Activated T-cell treated with anti-CD3 and anti-CD28 coated beads for 24 hours (primary cell): ENCODE data around the gene NRXN3.

ENCODE experiments used
- DNase-seq: peaks from one replicate; pipeline ENCODE4 v3.0.0-alpha.2; 2020; ENCODE audit warnings: low read depth

The NRXN3 gene

GRCh38 chr14:78823035-78823434, 652.9 kb downstream of the NRXN3 start:
- no peak for DNase-seq

GRCh38 chr14:78823516-78823915, 653.3 kb downstream of the NRXN3 start:
- DNase-seq, result no peak

GRCh38 chr14:78829274-78829673, 659.1 kb downstream of the NRXN3 start:
- DNase-seq, result no peak

GRCh38 chr14:78834766-78835451, 664.7 kb downstream of the NRXN3 start:
- no peak for DNase-seq

- DNase-seq, result no peak
Observed at GRCh38 chr14:78835909-78836308, 665.7 kb downstream of the NRXN3 start.

GRCh38 chr14:78836777-78837176, 666.6 kb downstream of the NRXN3 start:
- no peak for DNase-seq

- no peak for DNase-seq
Observed at GRCh38 chr14:78838959-78839358, 668.8 kb downstream of the NRXN3 start.

- no peak for DNase-seq
Observed at GRCh38 chr14:78840898-78841297, 670.7 kb downstream of the NRXN3 start.

GRCh38 chr14:78847801-78848200, 677.6 kb downstream of the NRXN3 start:
- no peak for DNase-seq

- no peak for DNase-seq
Observed at GRCh38 chr14:78848234-78848820, 678.2 kb downstream of the NRXN3 start.

- DNase-seq, result no peak
Observed at GRCh38 chr14:78849952-78850351, 679.8 kb downstream of the NRXN3 start.

GRCh38 chr14:78851189-78851588, 681.0 kb downstream of the NRXN3 start:
- no peak for DNase-seq

GRCh38 chr14:78852040-78852439, 681.9 kb downstream of the NRXN3 start:
- no peak for DNase-seq

- no peak for DNase-seq
Observed at GRCh38 chr14:78857974-78858373, 687.8 kb downstream of the NRXN3 start.

- DNase-seq, result no peak
Observed at GRCh38 chr14:78863143-78863542, 693.0 kb downstream of the NRXN3 start.

GRCh38 chr14:78872837-78873236, 702.7 kb downstream of the NRXN3 start:
- no peak for DNase-seq

GRCh38 chr14:78873581-78873980, 703.4 kb downstream of the NRXN3 start:
- no peak for DNase-seq

GRCh38 chr14:78875049-78875448, 704.9 kb downstream of the NRXN3 start:
- DNase-seq, result no peak

- DNase-seq, result no peak
Observed at GRCh38 chr14:78885884-78886283, 715.7 kb downstream of the NRXN3 start.

- DNase-seq, result no peak
Observed at GRCh38 chr14:78897443-78897842, 727.3 kb downstream of the NRXN3 start.

GRCh38 chr14:78902010-78902623, 731.9 kb downstream of the NRXN3 start:
- no peak for DNase-seq

GRCh38 chr14:78904094-78904493, 733.9 kb downstream of the NRXN3 start:
- DNase-seq, result no peak

GRCh38 chr14:78917462-78917861, 747.3 kb downstream of the NRXN3 start:
- DNase-seq, result no peak

GRCh38 chr14:78921856-78922255, 751.7 kb downstream of the NRXN3 start:
- no peak for DNase-seq
